ENCODE measurements around the gene MBD5.

DNA sequence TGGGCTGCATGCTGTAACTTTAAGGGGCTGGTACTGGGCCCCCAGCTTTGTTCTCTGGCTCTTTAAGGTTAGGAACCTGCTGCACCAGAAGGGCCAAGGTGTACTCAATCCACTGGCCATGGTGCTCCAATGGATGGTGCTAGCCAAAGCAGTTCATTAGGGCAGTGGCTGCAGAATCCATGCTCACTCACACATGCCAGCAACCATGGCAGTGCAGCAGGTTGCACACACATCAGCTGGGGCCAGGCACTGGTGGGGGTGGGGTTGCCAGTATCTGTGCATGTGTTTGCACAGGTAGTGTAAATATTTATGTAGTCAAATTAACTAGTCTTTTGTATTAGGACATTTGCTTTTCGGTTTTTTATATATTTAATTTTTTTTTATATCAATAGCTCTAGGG is 395.4 kb downstream of the MBD5 start:
- TF ChIP-seq, protein P1, sequence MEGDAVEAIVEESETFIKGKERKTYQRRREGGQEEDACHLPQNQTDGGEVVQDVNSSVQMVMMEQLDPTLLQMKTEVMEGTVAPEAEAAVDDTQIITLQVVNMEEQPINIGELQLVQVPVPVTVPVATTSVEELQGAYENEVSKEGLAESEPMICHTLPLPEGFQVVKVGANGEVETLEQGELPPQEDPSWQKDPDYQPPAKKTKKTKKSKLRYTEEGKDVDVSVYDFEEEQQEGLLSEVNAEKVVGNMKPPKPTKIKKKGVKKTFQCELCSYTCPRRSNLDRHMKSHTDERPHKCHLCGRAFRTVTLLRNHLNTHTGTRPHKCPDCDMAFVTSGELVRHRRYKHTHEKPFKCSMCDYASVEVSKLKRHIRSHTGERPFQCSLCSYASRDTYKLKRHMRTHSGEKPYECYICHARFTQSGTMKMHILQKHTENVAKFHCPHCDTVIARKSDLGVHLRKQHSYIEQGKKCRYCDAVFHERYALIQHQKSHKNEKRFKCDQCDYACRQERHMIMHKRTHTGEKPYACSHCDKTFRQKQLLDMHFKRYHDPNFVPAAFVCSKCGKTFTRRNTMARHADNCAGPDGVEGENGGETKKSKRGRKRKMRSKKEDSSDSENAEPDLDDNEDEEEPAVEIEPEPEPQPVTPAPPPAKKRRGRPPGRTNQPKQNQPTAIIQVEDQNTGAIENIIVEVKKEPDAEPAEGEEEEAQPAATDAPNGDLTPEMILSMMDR (conservative IDR thresholded peaks at IDR 0.05 in 1 of 2, IDR thresholded peaks at IDR 0.05 in 1 of 2; ENCODE audit: extremely low read depth in 1 of 2, insufficient read depth in 1 of 2, low read depth in 1 of 2, low read length in 2 of 2) = no peak
- TF ChIP-seq EZH2 (IDR thresholded peaks at IDR 0.05; ENCODE audit: borderline replicate concordance, low read length) = no peak

Measured in mammary epithelial cell (primary cell).